HG02678 (cell line): ENCODE measurements around the gene PKNOX2.
A peak's percentile ranks its signal among the peaks of the same experiment; 100 is the strongest.

ENCODE experiments used
- ATAC-seq: cut with Tn5 transposase; IDR thresholded peaks from one replicate; pipeline ENCODE4 v1.9.1; 2021; ENCODE audit warnings: mild to moderate bottlenecking, moderate library complexity; ENCODE audit not compliant: unreplicated experiment

PKNOX2 gene, protein sequence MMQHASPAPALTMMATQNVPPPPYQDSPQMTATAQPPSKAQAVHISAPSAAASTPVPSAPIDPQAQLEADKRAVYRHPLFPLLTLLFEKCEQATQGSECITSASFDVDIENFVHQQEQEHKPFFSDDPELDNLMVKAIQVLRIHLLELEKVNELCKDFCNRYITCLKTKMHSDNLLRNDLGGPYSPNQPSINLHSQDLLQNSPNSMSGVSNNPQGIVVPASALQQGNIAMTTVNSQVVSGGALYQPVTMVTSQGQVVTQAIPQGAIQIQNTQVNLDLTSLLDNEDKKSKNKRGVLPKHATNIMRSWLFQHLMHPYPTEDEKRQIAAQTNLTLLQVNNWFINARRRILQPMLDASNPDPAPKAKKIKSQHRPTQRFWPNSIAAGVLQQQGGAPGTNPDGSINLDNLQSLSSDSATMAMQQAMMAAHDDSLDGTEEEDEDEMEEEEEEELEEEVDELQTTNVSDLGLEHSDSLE

DNA sequence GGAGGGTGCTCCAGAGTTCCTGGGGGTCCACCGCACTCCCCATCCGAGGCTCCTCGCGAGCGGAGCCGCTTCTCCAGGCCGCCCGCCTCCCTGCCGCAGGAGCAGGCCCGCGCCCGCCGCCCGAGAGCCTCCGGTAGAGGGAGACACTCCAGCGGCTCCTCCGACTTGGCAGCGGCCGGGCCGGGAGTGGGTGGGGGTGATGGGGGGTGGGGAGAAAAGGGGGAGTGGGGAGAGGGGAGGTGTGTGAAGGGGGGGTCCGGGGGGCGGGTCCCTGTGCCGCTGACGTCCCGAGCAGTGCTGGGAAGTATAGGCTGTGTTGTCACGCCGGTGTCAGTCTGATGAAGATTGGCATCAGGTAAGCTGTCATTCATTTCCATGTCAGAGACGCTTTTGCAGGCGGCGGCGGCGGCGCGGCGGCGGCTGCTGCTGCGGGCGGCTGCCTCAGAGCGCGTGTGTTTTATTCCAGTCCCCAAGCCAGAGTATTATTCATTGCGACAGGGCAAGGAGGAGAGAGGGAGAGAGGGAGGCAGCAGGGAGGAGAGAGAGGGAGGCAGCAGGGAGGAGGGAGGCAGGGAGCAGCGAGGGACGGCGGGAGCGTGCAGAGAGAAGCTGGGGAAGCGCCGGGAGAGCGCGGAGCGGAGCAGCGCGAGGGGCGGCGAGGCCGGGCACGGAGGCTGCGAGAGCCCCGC, at the start of gene PKNOX2:
PKNOX2 (plus strand) TSS at position 330 of the 689 bp plus-strand sequence. CDS start 186,555 bp downstream, outside the sequence.
- ATAC-seq, result peak; percentile 46

DNA sequence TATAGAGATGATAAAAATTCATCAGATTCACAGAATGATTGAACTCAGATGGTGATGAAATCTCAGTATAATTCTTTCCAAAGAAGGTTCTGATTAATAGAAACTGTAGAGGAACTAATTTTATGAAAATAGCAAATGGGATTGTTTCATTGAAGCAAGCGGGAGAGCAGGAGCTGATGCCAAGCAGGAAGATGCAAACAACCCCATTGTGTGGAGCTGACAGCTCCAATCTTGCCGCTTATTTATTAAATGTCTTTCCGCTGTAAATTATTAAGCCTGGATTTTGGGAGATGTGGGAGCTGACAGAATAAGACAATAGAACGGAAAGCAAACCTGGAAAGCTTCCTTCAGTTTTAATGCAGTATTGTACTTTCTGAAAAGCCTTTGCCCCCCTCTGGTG, 47.1 kb upstream of the PKNOX2 start:
- ATAC-seq, result no peak

DNA sequence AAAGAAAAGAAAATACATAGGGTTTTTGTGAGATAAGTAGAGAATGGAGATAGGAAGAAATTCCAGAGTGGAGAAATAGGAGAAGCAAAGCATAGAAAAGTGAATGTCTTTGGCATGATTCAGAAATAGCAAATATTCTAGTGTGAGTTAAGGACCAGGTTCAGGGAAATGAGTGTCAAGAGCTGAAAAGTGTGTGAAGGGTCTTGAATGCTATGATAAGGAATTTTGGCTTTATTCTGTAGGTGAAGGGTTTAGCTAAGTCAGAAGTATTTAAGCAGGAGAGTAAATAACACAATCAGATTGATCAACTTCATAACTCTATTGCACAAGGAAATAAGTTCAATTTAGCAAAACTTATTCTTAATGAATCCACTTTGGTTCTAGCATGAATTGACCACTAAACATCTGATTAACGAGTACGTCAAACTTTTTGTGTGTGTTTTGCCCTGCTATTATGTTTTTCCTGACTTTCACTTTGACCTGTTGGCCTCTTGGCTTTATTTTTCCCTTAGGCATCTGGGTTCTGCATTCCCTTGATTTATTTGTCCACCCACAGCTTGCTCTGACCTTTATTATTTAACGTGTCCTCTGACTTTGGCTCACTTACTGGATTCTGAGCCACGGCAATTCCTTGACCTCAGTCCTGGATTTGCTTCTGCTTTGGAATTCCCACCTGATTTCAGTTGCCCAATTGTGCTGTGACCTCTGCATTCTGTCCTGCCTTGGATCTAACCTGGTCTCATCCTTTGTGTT, 41.2 kb upstream of the PKNOX2 start:
- no peak for ATAC-seq

DNA sequence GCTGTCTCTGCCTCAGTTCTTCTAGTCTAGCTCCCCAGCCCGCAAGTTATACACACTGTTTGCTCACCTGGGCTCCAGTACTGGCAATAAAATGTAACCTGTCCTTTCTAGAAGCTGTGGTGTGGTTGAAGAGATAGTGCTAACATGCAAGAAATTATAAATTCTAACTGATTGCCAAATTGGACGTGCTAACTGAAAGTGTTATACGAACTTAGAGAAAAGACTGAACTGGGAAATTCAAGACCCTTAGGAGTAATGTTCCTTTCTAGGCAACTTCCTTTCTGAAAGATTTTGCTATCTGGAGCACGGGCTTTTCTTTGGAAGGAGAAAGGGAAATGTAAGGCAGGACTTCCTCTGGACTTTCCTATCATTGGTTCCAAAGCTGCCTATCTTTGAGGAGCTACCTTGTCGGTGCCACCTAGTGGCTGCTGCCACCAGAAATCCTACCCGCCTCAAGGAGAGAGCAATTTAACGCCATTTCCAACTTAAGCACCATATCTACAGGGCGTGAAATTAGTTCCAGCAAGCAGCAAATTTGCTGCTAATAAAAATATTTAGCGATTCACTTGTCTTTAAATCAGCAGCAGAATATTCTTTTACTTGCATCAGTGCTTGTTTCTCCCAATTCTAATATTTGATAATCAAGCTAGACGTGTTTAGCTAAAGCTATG, 40.5 kb upstream of the PKNOX2 start:
- ATAC-seq, result peak; percentile 71

DNA sequence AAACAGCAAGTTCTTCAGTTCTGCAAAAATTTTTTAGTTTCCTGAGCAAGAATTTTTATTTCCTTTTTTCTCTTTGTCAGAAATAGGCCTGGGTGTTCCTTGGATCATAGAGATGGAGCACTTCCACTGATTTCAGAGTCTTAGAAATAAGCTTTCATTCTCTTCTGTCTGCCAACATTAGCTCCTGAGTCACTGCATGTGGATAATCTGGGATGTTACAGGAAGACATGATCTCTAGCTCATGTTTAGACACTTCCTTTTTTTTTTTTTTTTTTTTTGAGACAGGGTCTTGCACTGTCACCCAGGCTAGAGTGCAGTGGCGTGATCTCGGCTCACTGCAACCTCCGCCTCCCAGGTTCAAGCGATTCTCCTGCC, 39.9 kb upstream of the PKNOX2 start:
- no peak for ATAC-seq

DNA sequence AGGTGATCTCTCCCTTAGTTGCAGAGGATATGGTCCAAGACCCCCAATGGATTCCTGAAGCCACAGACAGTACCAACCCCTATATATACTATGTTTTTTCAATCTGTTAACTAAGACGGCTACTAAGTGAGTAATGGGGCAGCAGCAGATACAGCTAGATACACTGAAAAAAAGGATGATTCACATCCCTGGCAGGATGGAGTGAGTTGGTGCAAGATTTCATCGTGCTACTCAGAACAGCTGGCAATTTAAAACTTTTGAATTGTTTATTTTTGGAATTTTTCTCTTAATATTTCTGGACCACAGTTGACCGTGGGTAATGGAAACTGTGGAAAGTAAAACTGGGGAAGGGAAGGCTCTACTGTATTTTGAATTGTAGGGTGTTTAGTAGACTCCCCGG, 36.1 kb upstream of the PKNOX2 start:
- ATAC-seq, result no peak

DNA sequence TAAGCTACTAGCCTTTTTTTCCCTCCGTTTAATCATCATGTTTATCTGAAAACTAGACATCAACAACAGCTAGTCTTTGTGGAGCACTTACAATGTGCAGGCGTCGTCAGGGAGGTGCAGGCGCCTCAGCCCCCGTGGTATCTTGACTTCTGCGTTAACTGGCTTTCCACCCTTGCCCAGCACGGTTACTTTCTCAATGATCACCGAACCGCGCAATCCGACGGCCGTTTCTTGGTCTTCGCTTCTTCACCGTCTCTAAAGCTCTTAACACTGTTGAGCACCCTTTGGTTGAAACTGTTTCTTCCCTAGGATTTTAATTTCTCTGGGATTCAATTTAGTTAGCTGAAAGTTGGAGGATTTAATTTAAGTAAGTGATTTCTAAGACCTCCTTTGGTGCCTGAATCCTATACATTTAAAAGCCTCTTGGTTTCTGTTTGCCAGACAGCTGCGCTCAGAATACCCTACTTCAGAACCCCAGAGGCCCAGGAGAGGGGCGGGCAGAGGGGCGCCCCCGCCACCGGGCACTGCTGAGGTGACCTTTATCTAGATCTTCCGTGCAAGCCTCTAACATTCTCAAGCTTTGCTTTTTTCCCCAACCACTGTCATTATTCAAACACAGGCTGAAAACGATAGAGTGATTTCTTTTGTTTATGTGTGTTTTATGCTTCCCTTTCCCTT, 35.1 kb upstream of the PKNOX2 start:
- ATAC-seq, result no peak

DNA sequence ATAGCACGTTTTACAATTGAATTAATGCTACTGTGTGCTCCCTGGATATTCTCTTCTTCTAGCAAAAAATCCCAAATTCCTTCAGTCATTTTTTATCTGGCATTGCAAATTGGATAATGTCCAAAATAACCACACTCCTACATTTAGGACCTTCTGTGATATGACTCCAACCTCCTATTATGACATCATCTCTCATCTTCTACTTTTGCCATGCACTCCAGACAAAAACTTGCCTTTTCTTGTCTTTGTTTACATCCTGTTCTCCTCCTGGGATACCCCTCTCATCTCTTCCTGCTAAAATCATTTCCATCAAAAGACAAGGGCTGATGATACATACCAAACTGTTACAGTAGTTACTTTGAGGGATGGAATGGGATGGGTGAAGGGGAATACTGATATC, 32.5 kb upstream of the PKNOX2 start:
- no peak for ATAC-seq

DNA sequence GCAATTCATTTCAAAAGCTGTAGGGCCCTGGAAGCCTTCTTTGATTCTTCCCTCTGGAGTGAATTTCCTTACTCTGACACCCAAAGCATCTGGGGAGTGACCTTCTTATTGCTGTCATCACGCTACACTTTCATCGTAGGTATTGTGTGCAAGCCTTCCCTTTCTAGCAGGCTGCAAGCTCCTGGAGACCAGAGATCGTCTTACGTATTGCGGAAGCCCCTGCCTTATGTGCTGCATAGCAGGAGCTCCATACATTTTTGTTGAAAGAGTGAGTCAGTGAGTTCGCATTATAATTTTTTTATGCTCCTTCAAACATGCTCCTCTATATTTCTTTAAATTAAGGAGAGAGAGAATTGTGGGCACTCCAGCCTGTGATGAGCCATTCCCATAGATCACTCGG, 32.0 kb upstream of the PKNOX2 start:
- ATAC-seq, result no peak

DNA sequence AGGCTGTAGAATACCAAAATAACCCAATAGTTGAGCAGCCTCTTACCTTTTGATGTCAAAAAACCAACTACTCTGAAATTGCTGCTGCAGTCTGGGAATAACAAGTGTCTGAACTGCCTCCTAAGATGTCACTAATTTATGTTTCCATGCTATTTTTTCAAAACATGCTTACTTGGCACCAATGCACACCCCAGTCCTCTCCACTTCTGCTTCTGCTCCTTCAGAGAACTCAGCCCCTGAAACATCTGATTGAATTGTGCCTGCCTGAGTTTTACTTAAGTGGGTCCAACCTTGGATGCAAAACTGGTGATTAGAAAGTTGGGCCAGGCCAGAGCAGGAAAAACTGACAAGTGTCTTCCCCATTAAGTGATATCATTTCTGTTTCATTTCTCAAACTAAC, 28.6 kb upstream of the PKNOX2 start:
- no peak for ATAC-seq

DNA sequence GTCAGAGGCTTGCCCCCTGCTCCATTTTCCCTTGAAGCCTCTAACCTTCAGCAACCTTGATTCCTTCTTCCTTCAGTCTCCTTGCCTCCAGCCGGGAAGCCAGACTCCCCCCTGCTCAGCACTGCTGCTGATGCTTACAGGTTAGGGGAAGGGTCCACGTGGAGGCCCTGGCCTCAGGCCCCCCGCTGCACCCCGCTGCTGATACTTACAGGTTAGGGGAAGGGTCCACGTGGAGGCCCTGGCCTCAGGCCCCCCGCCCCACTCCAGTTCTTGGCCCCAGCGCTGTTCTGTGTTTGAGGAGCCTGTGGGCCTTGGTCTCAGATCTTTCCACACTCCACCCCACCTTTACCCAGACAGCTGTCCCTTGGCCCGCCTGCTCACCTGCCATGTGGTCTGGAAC, 25.6 kb upstream of the PKNOX2 start:
- ATAC-seq, result no peak

DNA sequence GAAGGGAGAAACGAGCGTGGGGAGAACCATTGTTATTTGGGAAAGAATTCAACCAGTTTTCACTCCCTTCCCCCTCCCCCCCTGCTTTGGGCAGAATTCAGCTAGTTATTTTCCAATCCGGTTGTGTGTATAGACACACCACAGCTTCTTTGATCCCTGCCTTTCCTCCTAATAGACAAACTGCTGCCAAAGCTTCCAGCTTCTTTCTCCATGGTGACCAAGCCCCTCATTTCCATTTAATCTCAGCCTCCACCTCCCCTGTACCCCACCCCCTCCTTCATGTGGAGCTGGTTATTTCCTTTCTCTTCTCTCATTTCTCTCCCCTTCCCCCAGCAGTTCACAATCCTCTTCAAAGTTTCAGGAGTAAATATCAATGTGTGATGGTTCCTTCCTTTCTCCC, 24.8 kb upstream of the PKNOX2 start:
- no peak for ATAC-seq

DNA sequence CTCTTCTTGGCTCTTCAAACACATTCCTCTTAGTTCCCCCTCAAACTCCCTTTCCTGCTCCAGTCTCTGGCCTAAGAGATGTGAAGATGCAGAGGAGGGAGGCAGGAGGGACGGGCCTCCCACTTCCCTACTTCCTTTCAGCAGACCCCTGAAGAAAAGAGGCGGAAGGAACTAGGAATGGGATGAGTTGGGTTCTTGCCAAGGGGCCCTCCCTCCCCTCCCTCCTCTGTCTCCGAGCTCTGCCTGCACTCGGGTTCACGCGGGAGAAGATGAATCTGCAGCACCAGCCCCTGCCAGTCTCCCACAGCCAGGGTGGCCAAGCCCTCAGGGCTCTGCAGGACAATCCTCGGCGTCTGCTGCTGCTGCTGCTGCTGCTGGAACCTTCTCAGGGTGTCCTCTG, 24.3 kb upstream of the PKNOX2 start:
- no peak for ATAC-seq

DNA sequence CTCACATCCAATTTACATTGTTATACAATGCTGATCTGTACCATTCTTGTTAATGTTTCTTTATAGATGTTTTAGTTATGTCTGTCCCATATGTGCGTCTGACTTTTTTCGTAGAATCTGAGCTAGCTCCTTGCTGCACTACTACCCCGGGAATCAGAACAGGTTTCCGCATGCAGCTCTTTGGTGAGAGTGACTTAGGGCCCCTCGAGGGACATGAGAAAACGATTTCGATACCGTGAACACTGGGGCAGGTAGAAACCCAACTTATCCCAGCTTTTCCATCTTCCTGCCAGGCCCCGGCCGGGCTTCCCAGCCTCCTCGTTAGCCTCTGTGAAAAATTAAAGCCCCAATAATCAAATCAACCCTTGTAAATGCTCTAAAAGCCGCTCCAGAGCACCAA, 23.4 kb upstream of the PKNOX2 start:
- no peak for ATAC-seq

DNA sequence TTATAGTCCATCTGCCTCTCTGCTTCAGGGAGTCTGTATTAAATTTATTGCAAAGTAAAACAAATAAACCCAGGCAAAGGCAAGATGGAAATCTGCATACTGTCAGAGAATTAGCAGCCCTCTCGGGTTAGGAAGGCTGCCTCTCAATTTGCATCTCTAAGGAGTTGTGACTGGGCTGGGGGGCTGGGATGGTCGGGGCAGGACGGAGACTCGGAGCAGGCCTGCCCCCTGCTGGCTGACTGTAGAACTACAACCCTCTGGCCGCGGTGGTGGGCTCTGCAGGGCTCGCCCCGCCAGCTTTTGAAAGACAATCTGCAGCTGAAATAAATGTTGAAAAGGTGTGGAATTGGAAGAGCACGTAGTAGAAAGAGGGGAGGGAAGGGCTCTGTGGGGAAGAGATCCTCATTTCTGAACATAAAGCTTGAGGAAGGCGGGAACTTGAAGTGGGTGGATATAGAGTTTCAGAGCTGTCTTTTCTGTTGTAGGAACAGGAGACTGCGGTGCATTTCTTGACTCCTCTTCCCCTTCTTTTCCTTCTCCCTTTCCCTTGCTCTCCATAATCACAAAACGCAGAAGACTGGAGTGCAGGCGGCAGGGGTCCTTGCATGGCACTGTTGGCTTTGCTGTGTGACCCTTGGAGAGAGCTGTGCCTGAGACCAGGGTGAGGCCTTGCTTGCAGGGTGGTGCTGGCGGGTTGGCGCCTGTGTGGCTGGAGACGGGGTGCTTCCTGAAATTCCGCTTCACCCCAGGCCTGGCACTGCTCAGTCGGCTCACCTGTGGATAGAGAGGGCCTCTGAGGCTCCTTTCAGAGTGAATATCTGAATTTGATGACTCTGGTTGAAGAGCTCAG, 22.6 kb upstream of the PKNOX2 start:
- ATAC-seq, result peak; percentile 79

DNA sequence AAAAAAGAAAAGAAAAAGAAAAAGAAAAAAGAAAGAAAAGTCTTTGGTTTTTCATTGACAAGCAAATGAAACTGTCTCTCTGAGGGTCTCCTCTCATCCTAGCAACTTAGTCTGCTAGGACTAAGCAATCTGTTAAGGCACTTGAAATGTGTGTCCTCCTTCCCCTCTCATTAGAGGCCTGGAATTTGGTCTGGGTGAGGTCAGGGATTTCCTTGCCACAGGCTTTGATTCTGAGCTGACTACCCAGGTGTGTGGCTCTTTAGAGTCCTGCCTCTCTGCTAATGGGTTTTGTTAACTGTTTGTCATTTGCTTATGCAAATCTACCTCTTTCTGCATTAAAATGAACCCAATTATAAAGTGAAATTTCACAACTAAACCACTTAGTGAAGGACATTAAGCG, 18.3 kb upstream of the PKNOX2 start:
- no peak for ATAC-seq

DNA sequence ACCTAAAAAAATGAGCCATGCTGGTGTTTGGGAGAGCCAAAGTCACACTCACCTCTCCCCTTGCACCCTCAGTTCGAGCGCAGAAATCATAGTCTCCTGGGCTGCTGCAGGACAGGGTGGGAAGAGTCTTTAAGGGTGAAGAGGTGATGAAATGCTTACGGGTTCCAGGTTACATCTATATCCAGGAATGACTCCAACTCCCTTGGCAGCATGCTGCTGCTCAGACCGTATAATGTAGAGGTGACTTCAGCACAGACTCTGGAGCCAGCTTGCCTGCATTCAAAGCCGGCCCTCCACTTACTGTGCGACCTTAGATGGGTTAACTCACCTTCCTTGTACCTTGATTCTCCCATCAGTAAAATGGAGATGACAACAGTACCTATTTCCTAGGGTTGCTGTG, 17.3 kb upstream of the PKNOX2 start:
- ATAC-seq, result no peak

DNA sequence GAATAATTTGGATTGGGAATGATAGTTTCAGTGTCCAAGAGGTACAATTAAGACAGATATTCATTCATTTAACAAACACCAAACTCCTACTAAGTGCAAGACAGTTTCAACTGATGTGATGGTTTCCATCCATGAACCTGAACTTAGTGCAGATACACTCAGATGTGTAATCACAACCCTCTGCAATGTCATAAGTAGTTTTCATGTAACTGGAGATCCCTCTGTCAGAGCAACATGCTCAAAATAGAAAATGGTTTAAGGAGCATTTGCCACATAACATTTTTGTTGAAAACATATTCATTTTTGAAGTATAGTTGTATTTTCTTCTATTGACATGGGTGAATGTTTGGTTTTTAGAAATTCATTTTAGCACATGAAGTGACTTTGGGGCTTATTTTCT, 16.5 kb upstream of the PKNOX2 start:
- no peak for ATAC-seq

DNA sequence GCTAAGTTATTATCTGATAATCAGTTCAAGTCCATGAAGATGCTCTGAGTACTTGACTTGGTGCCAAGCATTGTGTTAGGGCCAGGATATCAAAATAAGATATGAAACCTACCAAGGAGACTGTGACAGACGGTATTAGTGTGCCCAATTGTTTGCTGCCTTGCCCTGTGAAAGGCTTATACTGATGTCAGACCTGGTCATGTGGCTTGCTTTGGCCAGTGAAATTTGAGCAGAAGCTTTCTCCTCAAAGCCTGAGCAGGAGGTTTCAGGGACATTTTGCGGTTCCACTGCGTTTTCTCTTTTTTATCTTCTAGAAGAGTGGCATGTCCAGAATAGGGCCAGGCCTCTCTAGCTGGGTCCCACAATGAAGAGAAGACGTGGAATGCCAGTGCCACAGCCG, 15.8 kb upstream of the PKNOX2 start:
- no peak for ATAC-seq

DNA sequence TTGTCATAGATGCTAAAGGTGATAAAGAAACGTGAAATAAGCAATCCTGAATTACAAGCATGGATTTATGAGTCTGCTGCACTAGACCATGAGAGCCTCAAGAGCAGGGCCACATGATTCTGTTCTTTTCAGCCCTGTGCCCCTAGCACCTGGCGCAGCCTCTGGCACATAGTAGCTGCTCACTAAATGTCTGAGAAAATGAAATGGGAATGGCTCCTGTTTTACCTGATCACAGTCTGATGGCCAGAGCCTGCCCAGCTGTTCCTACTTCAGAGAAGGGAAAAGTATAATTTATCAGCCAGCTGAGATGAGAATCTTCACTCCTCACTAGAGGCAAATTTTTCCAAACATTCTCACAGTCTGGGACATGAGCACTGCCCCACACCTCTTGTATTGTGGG, 10.7 kb upstream of the PKNOX2 start:
- ATAC-seq, result no peak
